Esophagus muscularis mucosa (tissue), 4 donors: ENCODE measurements around the gene TENT5A. TPM values are rescaled to one million over a fixed set of nuclear protein-coding genes. Genes with fewer than 3 reads are reported as not detected.

ENCODE experiments used
- DNase-seq: peaks from one replicate; pipeline ENCODE4 v3.0.0-alpha.2; 2017; ENCODE audit errors: extremely low spot score
- H3K27ac ChIP-seq, 4 donors: fragments of 200-600 bp; sonication (generic); replicated peaks in 1 of 4; 1 replicate in 3 of 4; 2 replicates in 1 of 4; pipeline ENCODE4 v1.5.1; 2016 to 2019; ENCODE audit warnings: mild to moderate bottlenecking in 1 of 4
- H3K27me3 ChIP-seq, 4 donors: fragments of 200-600 bp; sonication (generic); one replicate each; pipeline versions ENCODE4 v1.5.1 to v1.6.0; 2016 to 2019
- H3K36me3 ChIP-seq, 4 donors: fragments of 200-600 bp; sonication (generic); one replicate each; pipeline ENCODE4 v1.5.1; 2016 to 2019
- H3K4me1 ChIP-seq, 4 donors: fragments of 200-600 bp; sonication (generic); one replicate each; pipeline ENCODE4 v1.5.1; 2016 to 2019
- H3K4me3 ChIP-seq, 4 donors: fragments of 200-600 bp; sonication (generic); 1 replicate in 2 of 4; 2 replicates in 2 of 4; pipeline ENCODE4 v1.5.1; 2016 to 2019; ENCODE audit warnings: mild to moderate bottlenecking in 4 of 4, moderate library complexity in 1 of 4
- H3K9me3 ChIP-seq, 4 donors: fragments of 200-600 bp; sonication (generic); 1 replicate in 3 of 4; 2 replicates in 1 of 4; pipeline ENCODE4 v1.5.1; 2016 to 2019
- CTCF ChIP-seq, 3 experiments: fragments of 200-600 bp in 2 of 3; fragments of 450-650 bp in 1 of 3; sonication (generic) in 2 of 3; IDR thresholded peaks; one replicate each; pipeline ENCODE4 v1.5.1; 2017 to 2019; ENCODE audit warnings: antibody characterized with exemption in 3 of 3, mild to moderate bottlenecking in 2 of 3, moderate library complexity in 1 of 3
- EP300 ChIP-seq: sonication (generic); formaldehyde crosslinking; IDR thresholded peaks from one replicate; pipeline ENCODE4 v1.6.1; 2017; ENCODE audit warnings: antibody characterized with exemption
- POLR2A ChIP-seq: fragments of 450-650 bp; IDR thresholded peaks from one replicate; pipeline ENCODE4 v1.6.1; 2017; ENCODE audit warnings: antibody characterized with exemption, moderate library complexity, mild to moderate bottlenecking, low read depth
- POLR2AphosphoS5 ChIP-seq, 2 donors: sonication (generic); formaldehyde crosslinking; IDR thresholded peaks; one replicate each; pipeline ENCODE4 v1.6.1; 2017; ENCODE audit warnings: antibody characterized with exemption in 2 of 2
- WGBS: methylation state at CpG from one replicate; pipeline ENCODE4 v1.1.5; 2018; 5-methylcytosine and 5-hydroxymethylcytosine counted together
- intact Hi-C: fragments of 100-400 bp; cut with DNase I; formaldehyde crosslinking; loops from one replicate; pipeline ENCODE4 v1.15.1; 2023
- total RNA-seq, 4 donors: library from RNA; depleted of rRNA; stranded (reverse); fragments of >200 nt; gene quantifications; one replicate each; pipeline versions ENCODE4 v1.1.0 to v1.2.1, GENCODE V29; 2016

The TENT5A gene
- total RNA-seq, 4 donors from 2014 or later: 8.5 to 10.4 (median 9.6) TPM

- DNase-seq: no peak
- 100% methylated on average over 1 of the region's 1 CpG for WGBS
- Histone ChIP-seq H3K27ac (no peak overlapping the region), H3K36me3 (no peaks in the 10 kb centered on the region), H3K4me1 (peaks cover 11 to 17% (median 13%) of the 10 kb centered on the region in 4 donors), H3K9me3 (no peaks in the 10 kb centered on the region), H3K27me3 (no peaks in the 10 kb centered on the region), H3K4me3 (no peak overlapping the region)
- intact Hi-C loops: no loop called here
- TF ChIP-seq EP300 (no peak), POLR2AphosphoS5 (IDR thresholded peaks at IDR 0.05) (no peak), POLR2A (no peak)
These were observed 17.3 kb upstream of the TENT5A start for GRCh38 chr6:81769824-81770223.

- Histone ChIP-seq H3K27me3 (no peaks in the 10 kb centered on the region), H3K36me3 (no peaks in the 10 kb centered on the region), H3K4me3 (no peak overlapping the region), H3K27ac (no peak overlapping the region), H3K4me1 (peaks cover 11 to 17% (median 13%) of the 10 kb centered on the region in 4 donors), H3K9me3 (no peaks in the 10 kb centered on the region)
- WGBS: 83% methylated on average over 2 of the region's 2 CpGs
- DNase-seq: no peak
- intact Hi-C loops: no loop called here
- TF ChIP-seq EP300: no peak
These were observed 15.9 kb upstream of the TENT5A start for GRCh38 chr6:81768150-81768942.

GRCh38 chr6:81767163-81767891 is 14.8 kb upstream of the TENT5A start:
- no peaks in the 10 kb centered on the region for H3K9me3 ChIP-seq
- TF ChIP-seq CTCF (IDR thresholded peaks at IDR 0.05) (no peak), POLR2AphosphoS5 (IDR thresholded peaks at IDR 0.05) (no peak), EP300 (no peak), POLR2A (no peak)
- H3K27ac ChIP-seq: no peak overlapping the region
- DNase-seq: no peak
- peaks cover 11 to 17% (median 13%) of the 10 kb centered on the region in 4 donors for H3K4me1 ChIP-seq
- H3K4me3 ChIP-seq: no peak overlapping the region
- 85% methylated on average over 4 of the region's 4 CpGs for WGBS
- no peaks in the 10 kb centered on the region for H3K36me3 ChIP-seq
- intact Hi-C loops: no loop called here
- H3K27me3 ChIP-seq: no peaks in the 10 kb centered on the region

GRCh38 chr6:81766482-81767069 is 14.1 kb upstream of the TENT5A start:
- peaks cover 11 to 17% (median 13%) of the 10 kb centered on the region in 4 donors for H3K4me1 ChIP-seq
- H3K27ac ChIP-seq: no peak overlapping the region
- no peaks in the 10 kb centered on the region for H3K36me3 ChIP-seq
- H3K4me3 ChIP-seq: no peak overlapping the region
- intact Hi-C loops: no loop called here
- no peaks in the 10 kb centered on the region for H3K27me3 ChIP-seq
- no peaks in the 10 kb centered on the region for H3K9me3 ChIP-seq
- 32% methylated on average over 3 of the region's 3 CpGs for WGBS
- TF ChIP-seq POLR2A (no peak), POLR2AphosphoS5 (IDR thresholded peaks at IDR 0.05) (no peak)
- DNase-seq: no peak

GRCh38 chr6:81764531-81764930 is 12.1 kb upstream of the TENT5A start:
- Histone ChIP-seq H3K36me3 (no peaks in the 10 kb centered on the region), H3K27me3 (no peaks in the 10 kb centered on the region), H3K4me3 (no peak overlapping the region), H3K4me1 (peaks cover 11 to 23% (median 14%) of the 10 kb centered on the region in 4 donors), H3K27ac (no peak overlapping the region), H3K9me3 (no peaks in the 10 kb centered on the region)
- intact Hi-C loops: no loop called here
- TF ChIP-seq POLR2A: no peak
- no peak for TF ChIP-seq POLR2AphosphoS5 (IDR thresholded peaks at IDR 0.05)
- TF ChIP-seq CTCF (IDR thresholded peaks at IDR 0.05): no peak
- TF ChIP-seq EP300: no peak
- no peak for DNase-seq
- WGBS: 97% methylated on average over 2 of the region's 2 CpGs

GRCh38 chr6:81763968-81764367 is 11.5 kb upstream of the TENT5A start:
- TF ChIP-seq EP300 (no peak), POLR2A (no peak), POLR2AphosphoS5 (IDR thresholded peaks at IDR 0.05) (no peak), CTCF (IDR thresholded peaks at IDR 0.05) (no peak)

More at GRCh38 chr6:81763968-81764367, 11.5 kb upstream of the TENT5A start:
- Histone ChIP-seq H3K27ac (no peak overlapping the region), H3K4me1 (peaks cover 11 to 23% (median 14%) of the 10 kb centered on the region in 4 donors), H3K9me3 (no peaks in the 10 kb centered on the region), H3K36me3 (no peaks in the 10 kb centered on the region), H3K4me3 (no peak overlapping the region), H3K27me3 (no peaks in the 10 kb centered on the region)
- intact Hi-C loops: no loop called here
- WGBS: 68% methylated on average over 3 of the region's 3 CpGs
- no peak for DNase-seq
